Thoracic aorta (tissue), 2 donors: ENCODE data around the gene RFPL2. TPM values are rescaled to one million over a fixed set of nuclear protein-coding genes. Genes with fewer than 3 reads are reported as not detected.

ENCODE experiments used
- ATAC-seq: fragments of 150-250 bp; one replicate; pipeline ENCODE4 v1.8.0; 2017; ENCODE audit warnings: low read depth; ENCODE audit not compliant: insufficient number of reproducible peaks, low FRiP score
- DNase-seq: peaks from one replicate; pipeline ENCODE4 v3.0.0-alpha.2; 2020; ENCODE audit warnings: low spot score
- H3K27ac ChIP-seq, 2 donors: fragments of 200-600 bp; sonication (generic); 1 replicate in 1 of 2; 2 replicates in 1 of 2; pipeline ENCODE4 v1.5.1; 2016; ENCODE audit warnings: mild to moderate bottlenecking in 2 of 2, moderate library complexity in 2 of 2
- H3K27me3 ChIP-seq: fragments of 200-600 bp; sonication (generic); replicated peaks from 2 replicates; pipeline ENCODE4 v1.6.0; 2016; ENCODE audit warnings: mild to moderate bottlenecking; ENCODE audit not compliant: insufficient read depth
- H3K36me3 ChIP-seq: fragments of 200-600 bp; sonication (generic); one replicate; pipeline ENCODE4 v1.5.1; 2016
- H3K4me1 ChIP-seq, 2 donors: fragments of 200-600 bp; sonication (generic); 1 replicate in 1 of 2; 2 replicates in 1 of 2; pipeline versions ENCODE4 v1.5.1 to v1.6.0; 2016; ENCODE audit warnings: low read depth in 2 of 2, mild to moderate bottlenecking in 1 of 2; ENCODE audit not compliant: control insufficient read depth in 1 of 2
- H3K4me3 ChIP-seq: fragments of 200-600 bp; sonication (generic); 2 replicates; pipeline ENCODE4 v1.5.1; 2016; ENCODE audit warnings: mild to moderate bottlenecking
- H3K9me3 ChIP-seq: fragments of 200-600 bp; sonication (generic); 2 replicates; pipeline ENCODE4 v1.5.1; 2016
- CTCF ChIP-seq: fragments of 200-600 bp; sonication (generic); IDR thresholded peaks from one replicate; pipeline ENCODE4 v1.5.1; 2019; ENCODE audit warnings: antibody characterized with exemption
- total RNA-seq, 2 donors: library from RNA; depleted of rRNA; stranded (reverse); fragments of >200 nt; gene quantifications; one replicate each; pipeline versions ENCODE4 v1.1.0 to v1.2.3, GENCODE V29; 2016

Gene RFPL2
- total RNA-seq, 2 donors from 2014 or later: not detected

- no peaks in the 10 kb centered on the region for H3K9me3 ChIP-seq
- H3K4me3 ChIP-seq: no peak overlapping the region
- no peak for ATAC-seq
- H3K36me3 ChIP-seq: no peaks in the 10 kb centered on the region
- no peak overlapping the region for H3K27ac ChIP-seq
- no peaks in the 10 kb centered on the region for H3K27me3 ChIP-seq
- H3K4me1 ChIP-seq: no peaks in the 10 kb centered on the region
- no peak for DNase-seq
- TF ChIP-seq CTCF: no peak
Measured at GRCh38 chr22:32244547-32244946, 39.7 kb upstream of the RFPL2 start.

- DNase-seq (no peak), ATAC-seq (no peak)
- TF ChIP-seq CTCF: no peak
- Histone ChIP-seq H3K4me1 (no peaks in the 10 kb centered on the region), H3K9me3 (no peaks in the 10 kb centered on the region), H3K4me3 (no peak overlapping the region), H3K27ac (no peak overlapping the region), H3K36me3 (no peaks in the 10 kb centered on the region), H3K27me3 (no peaks in the 10 kb centered on the region)
Measured at GRCh38 chr22:32240461-32240860, 35.6 kb upstream of the RFPL2 start.

GRCh38 chr22:32237906-32238305 lies 33.0 kb upstream of the RFPL2 start:
- Histone ChIP-seq H3K36me3 (no peaks in the 10 kb centered on the region), H3K27me3 (no peaks in the 10 kb centered on the region), H3K4me3 (no peak overlapping the region), H3K9me3 (no peaks in the 10 kb centered on the region), H3K4me1 (no peaks in the 10 kb centered on the region), H3K27ac (no peak overlapping the region)
- no peak for ATAC-seq
- DNase-seq: no peak
- no peak for TF ChIP-seq CTCF

GRCh38 chr22:32236970-32237369 lies 32.1 kb upstream of the RFPL2 start:
- H3K36me3 ChIP-seq: no peaks in the 10 kb centered on the region
- no peaks in the 10 kb centered on the region for H3K4me1 ChIP-seq
- DNase-seq (no peak), ATAC-seq (no peak)
- H3K9me3 ChIP-seq: no peaks in the 10 kb centered on the region
- TF ChIP-seq CTCF: no peak
- no peaks in the 10 kb centered on the region for H3K27me3 ChIP-seq
- H3K27ac ChIP-seq: no peak overlapping the region
- H3K4me3 ChIP-seq: no peak overlapping the region

- no peaks in the 10 kb centered on the region for H3K27me3 ChIP-seq
- DNase-seq (no peak), ATAC-seq (no peak)
- no peaks in the 10 kb centered on the region for H3K4me1 ChIP-seq
- H3K9me3 ChIP-seq: no peaks in the 10 kb centered on the region
- no peaks in the 10 kb centered on the region for H3K36me3 ChIP-seq
- H3K27ac ChIP-seq: no peak overlapping the region
- no peak overlapping the region for H3K4me3 ChIP-seq
- no peak for TF ChIP-seq CTCF
Measured at GRCh38 chr22:32233091-32233490, 28.2 kb upstream of the RFPL2 start.
